ENCODE results near the gene SLC25A38.

- TF ChIP-seq ZNF274 (IDR thresholded peaks at IDR 0.05; ENCODE audit: low read depth, low read length) (no peak), YY1 (IDR thresholded peaks at IDR 0.05; ENCODE audit: insufficient read depth, insufficient read length) (no peak), SUZ12 (IDR thresholded peaks at IDR 0.05; ENCODE audit: extremely low read depth, insufficient read depth, insufficient read length) (no peak)
Measured at GRCh38 chr3:39440316-39440715, 57.1 kb downstream of the SLC25A38 start.
